GM18511 (cell line): ENCODE measurements around the gene RLF.

Source experiments
- ATAC-seq: cut with Tn5 transposase; IDR thresholded peaks from one replicate; pipeline ENCODE4 v1.9.1; 2021; ENCODE audit warnings: mild to moderate bottlenecking, moderate library complexity; ENCODE audit not compliant: unreplicated experiment

RLF gene

GRCh38 chr1:40266786-40267535, 105.8 kb downstream of the RLF start:
- ATAC-seq: no peak

- ATAC-seq: no peak
These were observed 106.6 kb downstream of the RLF start for GRCh38 chr1:40267767-40268187.

- ATAC-seq: no peak
These were observed 107.0 kb downstream of the RLF start for GRCh38 chr1:40268211-40268610.

GRCh38 chr1:40270152-40270834, 109.1 kb downstream of the RLF start:
- ATAC-seq: no peak

- ATAC-seq: no peak
These were observed 111.5 kb downstream of the RLF start for GRCh38 chr1:40272653-40273213.

GRCh38 chr1:40273547-40274166, 112.5 kb downstream of the RLF start:
- ATAC-seq: no peak

GRCh38 chr1:40274331-40274730, 113.1 kb downstream of the RLF start:
- ATAC-seq: no peak

- no peak for ATAC-seq
These were observed 114.9 kb downstream of the RLF start for GRCh38 chr1:40276122-40276521.

- no peak for ATAC-seq
These were observed 120.7 kb downstream of the RLF start for GRCh38 chr1:40281853-40282252.
